Prostate gland (tissue), 2 donors: ENCODE measurements around the gene DRC7.

Experiments
- CTCF ChIP-seq, 4 experiments: fragments of 200-600 bp in 2 of 4; fragments of 450-650 bp in 2 of 4; sonication (generic) in 2 of 4; IDR thresholded peaks; 1 replicate in 3 of 4; 2 replicates in 1 of 4; pipeline ENCODE4 v1.5.1; 2016 to 2019; ENCODE audit warnings: antibody characterized with exemption in 4 of 4, mild to moderate bottlenecking in 2 of 4, moderate library complexity in 2 of 4
- POLR2A ChIP-seq: fragments of 450-650 bp; IDR thresholded peaks from one replicate; pipeline ENCODE4 v1.6.1; 2016; ENCODE audit warnings: antibody characterized with exemption, mild to moderate bottlenecking

DNA sequence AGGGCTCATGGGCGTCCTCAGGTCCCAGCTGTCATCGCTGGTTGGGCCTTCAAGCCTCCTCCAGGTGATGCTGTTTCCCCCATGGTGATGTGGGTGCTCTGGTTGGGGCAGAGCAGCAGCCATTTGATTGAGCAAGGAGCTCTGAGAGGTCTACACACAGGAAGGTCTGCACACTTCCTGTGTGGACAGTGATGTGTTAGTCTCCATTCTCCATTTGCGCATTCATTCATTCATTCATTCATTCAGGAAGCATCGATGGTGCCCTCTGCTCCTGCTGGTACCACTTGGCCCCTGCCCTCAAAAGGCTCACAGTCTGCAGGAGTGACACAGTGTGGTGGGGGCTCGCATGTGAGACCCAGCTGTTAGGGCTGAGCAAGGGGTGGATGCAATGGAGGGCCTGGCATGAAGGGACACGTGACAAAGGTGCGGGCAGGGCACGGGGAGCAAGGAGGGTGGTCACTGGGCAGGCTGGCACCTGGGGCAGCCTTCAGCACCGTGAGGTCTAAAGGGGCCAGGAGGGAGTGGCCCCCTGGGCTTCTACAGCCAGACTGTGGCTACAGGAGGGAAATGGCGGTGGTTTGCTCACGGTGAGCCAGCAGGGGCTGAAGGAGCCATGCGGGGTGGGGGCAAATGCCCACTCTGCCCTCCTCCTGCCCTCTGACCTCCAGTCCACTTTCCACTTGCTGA is 25.0 kb upstream of the DRC7 start:
- TF ChIP-seq CTCF (IDR thresholded peaks at IDR 0.05), result no peak
- no peak for TF ChIP-seq POLR2A
